GM12878 (cell line): ENCODE data around the gene GRIN2A. TPM values are rescaled to one million over a fixed set of nuclear protein-coding genes. Genes with fewer than 3 reads are reported as not detected.

Experiments used
- ATAC-seq: fragments of 200-7000 bp; cut with Tn5 transposase; 3 replicates; pipeline ENCODE4 v1.9.1; 2020; ENCODE audit warnings: mild to moderate bottlenecking, moderate library complexity
- BruUV-seq: library from RNA; stranded (reverse); fragments of 400-500 nt; replicated peaks from 2 replicates; lab custom pipeline; 2021; lab: Mats Ljungman, UMichigan
- CTCF ChIA-PET: fragments of 300-600 bp; sonication (Branson Sonifier 250); formaldehyde crosslinking; extraction: SDS; loops from one replicate; lab custom pipeline; 2021; ENCODE audit warnings: inconsistent platforms; lab: Yijun Ruan, JAX
- POLR2A ChIA-PET: fragments of 350-600 bp; formaldehyde crosslinking; extraction: SDS; loops from one replicate; lab custom pipeline; 2021; ENCODE audit warnings: inconsistent platforms; lab: Charles Lee
- RAD21 ChIA-PET: fragments of 300-600 bp; sonication (Branson Sonifier 250); formaldehyde crosslinking; loops from one replicate; lab custom pipeline; 2023; ENCODE audit warnings: antibody characterized with exemption; ENCODE audit not compliant: unreplicated experiment; lab: Charles Lee
- SMC1A ChIA-PET: fragments of 300-600 bp; sonication (Branson Sonifier 250); formaldehyde crosslinking; loops from one replicate; lab custom pipeline; 2023; ENCODE audit not compliant: unreplicated experiment, uncharacterized antibody; lab: Charles Lee
- DNase-seq: peaks from one replicate; pipeline ENCODE4 v3.0.0-alpha.2; 2011; ENCODE audit warnings: low read depth, low spot score
- FAIRE-seq: peaks from 3 replicates; lab custom pipeline; 2011; peaks lifted over from hg19 to GRCh38; lab: Jason Lieb, UNC
- H2AFZ ChIP-seq: 2 replicates; pipeline ENCODE4 v1.6.0; 2011; ENCODE audit warnings: low read depth, low read length, control low read depth; ENCODE audit not compliant: control insufficient read depth
- H3K27ac ChIP-seq: 2 replicates; pipeline ENCODE4 v1.5.1; 2011; ENCODE audit warnings: control low read depth; ENCODE audit not compliant: control insufficient read depth, insufficient read depth
- H3K27me3 ChIP-seq, 2 experiments: replicated peaks in 1 of 2; 2 replicates each; pipeline versions ENCODE4 v1.6.0 to v1.6.1; 2011; ENCODE audit warnings: low read length in 1 of 2; ENCODE audit not compliant: control insufficient read depth in 2 of 2, insufficient read depth in 2 of 2
- H3K36me3 ChIP-seq, 2 experiments: 2 replicates each; pipeline ENCODE4 v1.5.1; 2011; ENCODE audit warnings: low read length in 1 of 2; ENCODE audit not compliant: control insufficient read depth in 2 of 2, insufficient read depth in 2 of 2
- H3K4me1 ChIP-seq: 2 replicates; pipeline ENCODE4 v1.6.1; 2011; ENCODE audit warnings: mild to moderate bottlenecking, low read length, moderate library complexity, mixed read lengths; ENCODE audit not compliant: control insufficient read depth, insufficient read depth
- H3K4me2 ChIP-seq: 2 replicates; pipeline ENCODE4 v1.6.0; 2011; ENCODE audit warnings: control low read depth; ENCODE audit not compliant: control insufficient read depth, insufficient read depth
- H3K4me3 ChIP-seq: fragments of 200-600 bp; sonication (generic); 2 replicates; pipeline ENCODE4 v1.5.1; 2016
- H3K79me2 ChIP-seq: 2 replicates; pipeline ENCODE4 v1.6.0; 2011; ENCODE audit warnings: low read length; ENCODE audit not compliant: control insufficient read depth, insufficient read depth
- H3K9ac ChIP-seq: 2 replicates; pipeline ENCODE4 v1.8.0; 2011; ENCODE audit warnings: low read length, control low read depth, mixed read lengths; ENCODE audit not compliant: control insufficient read depth, insufficient read depth
- H3K9me3 ChIP-seq: replicated peaks from 3 replicates; pipeline ENCODE4 v1.5.1; 2011; ENCODE audit warnings: mild to moderate bottlenecking, low read length; ENCODE audit not compliant: control insufficient read depth, insufficient read depth
- H4K20me1 ChIP-seq: 2 replicates; pipeline ENCODE4 v1.6.0; 2011; ENCODE audit not compliant: control insufficient read depth, insufficient read depth
- EGR1 ChIP-seq, 2 experiments: IDR thresholded peaks; 1 replicate in 1 of 2; 2 replicates in 1 of 2; pipeline ENCODE4 v1.6.1; 2011 to 2012; ENCODE audit warnings: low read depth in 2 of 2, low read length in 2 of 2, borderline replicate concordance in 1 of 2, mild to moderate bottlenecking in 1 of 2, moderate library complexity in 1 of 2
- GABPA ChIP-seq: IDR thresholded peaks from 2 replicates; pipeline ENCODE4 v1.6.1; 2014; ENCODE audit warnings: antibody characterized with exemption, low read depth, mild to moderate bottlenecking, inconsistent platforms
- PRDM15 ChIP-seq: fragments of 450-650 bp; formaldehyde crosslinking; IDR thresholded peaks from 2 replicates; pipeline ENCODE4 v1.4.0; 2020; ENCODE audit warnings: mild to moderate bottlenecking, moderate library complexity
- RAD21 ChIP-seq: IDR thresholded peaks from 2 replicates; pipeline ENCODE4 v1.6.1; 2011; ENCODE audit warnings: mild to moderate bottlenecking, low read depth, low read length, moderate library complexity; ENCODE audit not compliant: insufficient read depth
- ZNF207 ChIP-seq: fragments of 450-650 bp; IDR thresholded peaks from 2 replicates; pipeline ENCODE4 v1.6.1; 2014; ENCODE audit warnings: antibody characterized with exemption, mild to moderate bottlenecking, borderline replicate concordance
- ZNF24 ChIP-seq: fragments of 450-650 bp; IDR thresholded peaks from 2 replicates; pipeline ENCODE4 v1.6.1; 2017; ENCODE audit warnings: antibody characterized with exemption, mild to moderate bottlenecking
- ZNF687 ChIP-seq: fragments of 450-650 bp; IDR thresholded peaks from 2 replicates; pipeline ENCODE4 v1.6.1; 2017; ENCODE audit warnings: mild to moderate bottlenecking, moderate library complexity
- WGBS: methylation state at CpG from one replicate; pipeline ENCODE4 v1.1.6; 2016; ENCODE audit warnings: low lambda C conversion rate; ENCODE audit not compliant: insufficient replicate concordance, insufficient coverage; ENCODE audit errors: missing lambda C conversion rate; 5-methylcytosine and 5-hydroxymethylcytosine counted together
- in situ Hi-C: fragments of 300-500 bp; cut with MboI; formaldehyde crosslinking; loops from 9 replicates; pipeline ENCODE4 v1.14.3; 2018; ENCODE audit warnings: mixed read lengths
- intact Hi-C: fragments of 100-400 bp; cut with micrococcal nuclease; formaldehyde crosslinking; loops from one replicate; pipeline ENCODE4 v1.14.2; 2022; ENCODE audit not compliant: unreplicated experiment
- polyA plus RNA-seq, 11 experiments: library from polyadenylated mRNA; depleted of rRNA in 4 of 11; unstranded in 6 of 11; stranded (reverse) in 5 of 11; fragments of >200 nt; fragmentation: Nextera tagmentation in 4 of 11; fragmentation: Illumina TruSeq in 1 of 11; extraction: Ambion mirVana in 4 of 11; extraction: Trizol in 1 of 11; gene quantifications; 1 replicate in 1 of 11; 2 replicates in 10 of 11; pipeline versions ENCODE4 v1.2.1 to v1.2.3, GENCODE V29; 2011 to 2016; ENCODE audit warnings: inconsistent platforms in 2 of 11, missing spikeins in 2 of 11, low read depth in 1 of 11
- total RNA-seq, 4 experiments: library from RNA; depleted of rRNA in 3 of 4; stranded (reverse); fragments of >200 nt in 3 of 4; fragmentation: Illumina TruSeq in 1 of 4; extraction: Trizol in 1 of 4; gene quantifications; 2 replicates each; pipeline versions ENCODE4 v1.2.1 to v1.2.3, GENCODE V29; 2013 to 2021

GRIN2A gene
- total and polyA plus RNA-seq, 10 of the 15 experiments (the other 5 are each of a cell fraction or from before 2014, with no cell fraction given) = 2.4 to 13.3 (median 7.3) TPM

- H3K4me2 ChIP-seq = no peak overlapping the region
- CTCF ChIA-PET = no interaction called here
- TF ChIP-seq RAD21 (0 out of 2 replicates have a peak, but pooled peaks have one; percentile 15), ZNF207 (no peak)
- TF ChIP-seq, all 136 proteins: peak for 1
- ATAC-seq (no peak), DNase-seq (no peak), FAIRE-seq (no peak)
- Histone ChIP-seq H3K4me1 (no peaks in the 10 kb centered on the region), H2AFZ (no peak overlapping the region), H3K27me3 (no peaks in the 10 kb centered on the region), H3K4me3 (no peak overlapping the region), H3K9me3 (no peaks in the 10 kb centered on the region), H3K9ac (no peak overlapping the region), H3K79me2 (no peaks in the 10 kb centered on the region), H3K36me3 (no peaks in the 10 kb centered on the region; a peak in 1 of 4 replicates), H4K20me1 (no peaks in the 10 kb centered on the region), H3K27ac (no peak overlapping the region)
- ChIA-PET RAD21 (interaction anchor here (0.7 kb wide), 1 partner anchor 360 kb away, joined by 3 read pairs; no protein-coding TSS in a partner anchor), SMC1A (no interaction called here), POLR2A (no interaction called here)
- BruUV-seq = no TSS peak
- intact Hi-C loops (loop anchor here (10.0 kb wide), 1 partner anchor 214 kb away; no protein-coding TSS in a partner anchor), in situ Hi-C loops (no loop called here)
- WGBS = 25% methylated on average over 8 of the region's 8 CpGs
These were observed 361.6 kb downstream of the GRIN2A start for GRCh38 chr16:9820476-9821246.

GRCh38 chr16:9818702-9819101, 363.5 kb downstream of the GRIN2A start:
- ChIA-PET SMC1A (interaction anchor here (0.9 to 1.3 kb wide), 2 partner anchors 10 to 12 kb away, joined by 3 read pairs; no protein-coding TSS in a partner anchor), CTCF (no interaction called here), RAD21 (no interaction called here), POLR2A (no interaction called here)
- no peak for DNase-seq
- H4K20me1 ChIP-seq = no peaks in the 10 kb centered on the region
- H3K9ac ChIP-seq = no peak overlapping the region
- H3K4me1 ChIP-seq = no peaks in the 10 kb centered on the region
- ATAC-seq = no peak
- FAIRE-seq = no peak
- no TSS peak for BruUV-seq
- H3K36me3 ChIP-seq = no peaks in the 10 kb centered on the region; a peak in 1 of 4 replicates
- H3K9me3 ChIP-seq = no peaks in the 10 kb centered on the region
- H3K79me2 ChIP-seq = no peaks in the 10 kb centered on the region
- intact Hi-C loops = no loop called here
- no peak overlapping the region for H3K27ac ChIP-seq
- WGBS = 28% methylated on average over 1 of the region's 1 CpG
- H3K4me3 ChIP-seq = no peak overlapping the region
- no peaks in the 10 kb centered on the region for H3K27me3 ChIP-seq
- no peak overlapping the region for H3K4me2 ChIP-seq
- in situ Hi-C loops = no loop called here
- TF ChIP-seq ZNF24 = no peak
- no peak for TF ChIP-seq EGR1 (IDR thresholded peaks at IDR 0.05; ENCODE audit: borderline replicate concordance in 1 of 2, low read depth in 2 of 2, low read length in 2 of 2)
- TF ChIP-seq PRDM15 = no peak
- TF ChIP-seq ZNF687 = no peak
- TF ChIP-seq GABPA = no peak
- no peak overlapping the region for H2AFZ ChIP-seq
